Forelimb muscle (tissue), 1 donor: ENCODE results near the gene VEPH1. TPM values are rescaled to one million over a fixed set of nuclear protein-coding genes. Genes with fewer than 3 reads are reported as not detected.
A peak's percentile ranks its signal among the peaks of the same experiment; 100 is the strongest.

Experiments
- DNase-seq: peaks from one replicate; pipeline ENCODE4 v3.0.0-alpha.2; 2013; ENCODE audit warnings: low read depth
- polyA plus RNA-seq: library from polyadenylated mRNA; unstranded; fragments of 120-200 nt; gene quantifications from one replicate; pipeline ENCODE4 v1.2.1, GENCODE V29; 2013; ENCODE audit not compliant: insufficient read length

Gene VEPH1
- polyA plus RNA-seq, 1 donor: 0.63 TPM

DNA sequence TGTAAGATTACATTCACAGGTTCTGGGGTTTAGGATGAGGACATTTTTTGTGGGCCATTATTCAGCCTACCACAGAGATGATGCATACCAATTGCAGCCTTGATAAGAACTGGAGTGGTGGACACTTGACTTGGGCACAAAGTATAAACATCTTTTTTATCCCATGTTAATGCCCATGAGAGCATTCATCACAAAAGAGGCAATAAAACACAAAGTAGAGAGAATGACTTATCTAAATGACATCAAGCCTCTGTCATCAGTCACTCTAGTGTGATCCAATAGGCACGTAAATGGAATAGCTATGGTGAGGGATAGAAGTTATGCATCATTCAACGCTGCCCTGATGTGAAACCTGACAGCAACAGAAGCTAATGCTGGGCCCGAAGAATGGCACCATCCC lies 25.8 kb downstream of the VEPH1 start:
- DNase-seq: no peak

DNA sequence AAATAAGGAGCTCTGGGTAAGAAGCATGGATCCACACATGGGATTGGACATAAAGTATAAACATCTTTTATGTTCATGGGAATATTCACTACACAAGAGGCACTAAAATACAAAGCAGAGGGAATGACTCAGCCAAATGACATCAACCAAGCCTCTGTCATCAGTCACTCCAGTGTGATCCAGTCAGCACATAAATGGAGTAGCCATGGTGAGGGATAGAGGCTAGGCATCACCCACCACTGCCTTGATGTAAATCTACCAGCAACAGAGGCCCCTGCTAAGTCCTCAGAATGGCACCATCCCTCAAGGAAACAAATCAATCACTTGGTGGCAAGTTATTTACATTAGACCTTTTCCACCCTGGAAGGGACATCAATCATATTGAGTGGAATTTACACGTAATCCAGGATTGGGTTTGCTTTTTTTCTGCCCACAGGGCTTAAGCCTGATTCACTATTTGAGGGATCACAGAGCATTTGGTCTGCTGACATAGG lies 27.2 kb downstream of the VEPH1 start:
- DNase-seq: no peak

DNA sequence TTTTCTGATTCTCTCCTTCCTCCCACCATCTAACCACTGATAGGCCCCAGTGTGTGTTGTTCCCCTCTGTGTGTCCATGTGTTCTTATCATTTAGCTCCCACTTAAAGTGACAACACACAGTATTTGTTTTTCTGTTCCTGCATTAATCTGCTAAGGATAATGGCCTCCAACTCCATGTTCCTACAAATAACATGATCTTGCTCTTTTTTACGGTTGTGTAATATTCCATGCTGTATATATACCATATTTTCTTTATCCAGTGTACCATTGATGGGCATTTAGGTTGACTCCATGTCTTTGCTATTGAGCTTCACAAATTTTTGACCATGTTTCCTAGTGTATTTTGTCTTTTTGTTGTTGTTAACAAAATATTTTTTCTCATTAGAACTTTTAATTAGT lies 30.6 kb downstream of the VEPH1 start:
- DNase-seq: no peak

DNA sequence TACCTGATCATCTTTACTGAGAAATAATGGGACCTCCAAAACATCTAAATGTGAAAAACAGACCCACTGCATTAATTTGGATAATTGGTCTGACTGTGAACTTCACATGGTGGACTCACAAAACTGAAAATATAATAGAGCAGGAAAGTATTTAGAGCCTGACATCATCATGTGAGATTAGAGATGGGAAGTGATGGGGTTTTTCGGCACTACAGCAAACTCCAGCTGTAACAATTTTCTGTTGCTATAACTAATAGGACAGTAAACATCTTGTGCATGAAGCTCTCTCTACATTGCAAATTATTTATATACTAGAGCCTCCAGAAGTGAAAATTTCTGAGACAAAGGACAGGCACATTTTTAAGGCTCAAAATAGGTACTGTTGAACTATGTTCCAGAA lies 32.2 kb downstream of the VEPH1 start:
- DNase-seq: no peak

DNA sequence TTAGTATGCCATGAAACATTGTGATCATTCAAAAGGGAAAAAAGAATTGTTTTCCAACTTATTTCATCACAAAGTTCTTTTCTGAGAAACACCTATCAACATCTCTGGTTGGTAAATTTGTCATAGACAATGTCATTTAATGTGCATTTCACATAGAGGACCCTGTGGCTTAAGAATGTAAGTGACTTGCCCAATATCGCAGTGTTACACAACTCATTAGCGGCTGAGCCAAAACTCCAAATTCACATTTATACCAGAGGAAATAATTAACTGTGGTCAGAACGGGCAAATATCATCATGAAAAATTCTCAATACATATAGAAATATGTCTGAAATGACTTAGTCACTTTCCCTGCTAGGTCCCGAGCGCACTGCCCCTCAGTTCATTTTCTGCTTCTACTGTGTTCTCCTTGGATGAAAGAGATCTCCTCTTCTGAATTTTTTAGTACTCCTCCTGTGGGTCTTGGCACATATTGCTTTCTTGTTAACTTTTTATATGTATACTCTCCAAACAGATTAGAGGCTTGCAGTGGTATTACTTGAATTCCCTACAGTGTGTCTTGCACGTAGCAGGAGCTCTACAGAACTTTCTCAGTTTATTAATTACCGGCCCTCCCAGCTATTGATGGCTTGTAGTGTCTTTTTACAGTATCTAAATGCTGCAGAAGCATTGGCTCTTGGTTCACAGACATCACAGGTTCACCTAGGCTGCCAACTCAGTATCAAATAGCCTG lies 33.5 kb downstream of the VEPH1 start:
- DNase-seq: no peak

DNA sequence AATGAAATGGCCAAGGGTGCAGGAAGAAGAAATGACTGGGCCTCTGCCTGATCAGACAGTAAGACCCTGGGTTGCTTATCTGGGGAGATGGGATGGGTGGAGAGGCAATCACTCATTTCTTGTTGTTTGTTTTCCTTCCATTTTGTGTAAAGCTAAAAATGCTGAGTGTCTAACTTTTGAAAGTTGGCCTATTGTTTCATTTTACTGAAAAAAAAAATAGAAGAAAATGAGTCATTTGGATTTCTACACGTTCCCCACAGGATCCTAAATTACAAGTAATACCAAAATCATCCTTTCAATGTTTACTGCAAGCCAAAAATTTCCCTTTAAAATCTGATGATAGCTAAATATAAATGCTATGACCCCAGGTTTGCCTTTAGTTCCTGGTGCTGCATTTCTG lies 36.0 kb downstream of the VEPH1 start:
- no peak for DNase-seq

DNA sequence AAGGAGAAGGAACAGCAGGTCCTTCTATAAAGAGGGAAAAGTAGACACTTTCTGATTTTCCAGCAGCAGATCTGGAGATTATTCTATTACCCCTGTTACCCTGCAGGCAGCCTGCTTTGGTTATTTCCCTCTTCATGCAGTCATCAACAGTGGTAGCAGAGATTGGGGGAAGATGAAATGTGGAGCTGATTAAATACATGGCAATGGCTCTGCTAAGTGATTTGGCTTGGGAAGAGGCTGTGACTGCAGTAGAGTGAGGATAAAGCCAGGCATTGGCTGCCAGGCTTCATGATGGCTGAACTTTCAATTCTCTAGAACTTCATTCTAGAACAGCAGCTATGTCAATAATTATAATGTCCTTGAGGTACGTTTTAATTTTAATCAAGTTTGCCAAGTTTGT lies 37.5 kb downstream of the VEPH1 start:
- no peak for DNase-seq

DNA sequence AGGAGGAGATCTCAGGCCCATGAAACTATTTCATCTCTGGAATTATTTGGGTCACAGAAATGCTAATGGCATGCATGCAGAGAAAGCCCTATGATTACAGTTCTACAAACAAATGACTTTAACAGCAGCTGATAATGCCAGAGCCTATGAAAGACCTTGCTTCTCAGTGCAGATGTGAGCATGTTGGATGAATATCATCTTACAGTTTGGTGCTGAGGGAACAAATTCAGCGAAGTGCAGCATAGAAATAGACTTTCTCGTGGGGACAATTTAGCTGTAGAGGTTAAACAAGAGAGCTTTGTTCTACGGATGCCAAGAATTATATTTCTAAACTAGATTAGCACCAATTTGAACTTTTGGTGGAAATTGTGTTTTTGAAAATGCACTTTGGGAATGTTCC lies 38.9 kb downstream of the VEPH1 start:
- DNase-seq: no peak

DNA sequence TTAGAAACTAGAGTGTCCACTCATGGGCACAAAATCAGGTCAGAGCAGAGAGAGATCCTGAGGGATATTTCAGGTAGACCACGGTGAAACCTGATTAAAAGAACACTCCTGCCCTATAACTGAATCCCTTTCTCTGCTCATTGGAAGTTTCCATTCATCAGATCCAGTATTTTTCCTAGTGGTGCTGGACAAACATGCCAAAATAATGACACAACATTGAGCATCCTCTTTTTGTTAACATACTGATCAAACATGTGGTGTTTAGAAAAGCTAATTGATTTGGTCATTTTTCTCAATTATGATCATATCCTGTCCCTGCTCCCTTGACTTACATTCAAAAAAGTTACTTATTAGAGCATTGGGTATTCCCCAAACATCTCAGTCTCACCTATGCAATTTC lies 39.4 kb downstream of the VEPH1 start:
- no peak for DNase-seq

DNA sequence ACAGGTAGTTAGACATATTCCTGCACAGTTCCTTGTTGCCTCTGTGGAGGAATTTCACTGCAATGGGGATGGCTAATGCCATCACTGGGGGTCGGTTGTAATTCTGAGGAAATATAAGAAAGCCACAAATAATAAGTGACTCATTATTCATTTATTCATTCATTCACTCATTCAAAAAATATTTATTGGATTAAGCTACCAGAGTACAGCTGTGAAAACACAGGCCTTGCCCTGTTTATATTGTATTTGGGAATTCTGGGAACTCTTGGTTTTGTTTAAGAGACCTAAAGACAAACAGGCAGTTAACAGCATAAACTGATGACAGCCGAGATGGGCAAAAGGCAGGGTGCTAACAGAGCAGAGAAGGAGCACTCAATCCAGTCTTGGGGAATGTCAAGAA lies 43.0 kb downstream of the VEPH1 start:
- no peak for DNase-seq

DNA sequence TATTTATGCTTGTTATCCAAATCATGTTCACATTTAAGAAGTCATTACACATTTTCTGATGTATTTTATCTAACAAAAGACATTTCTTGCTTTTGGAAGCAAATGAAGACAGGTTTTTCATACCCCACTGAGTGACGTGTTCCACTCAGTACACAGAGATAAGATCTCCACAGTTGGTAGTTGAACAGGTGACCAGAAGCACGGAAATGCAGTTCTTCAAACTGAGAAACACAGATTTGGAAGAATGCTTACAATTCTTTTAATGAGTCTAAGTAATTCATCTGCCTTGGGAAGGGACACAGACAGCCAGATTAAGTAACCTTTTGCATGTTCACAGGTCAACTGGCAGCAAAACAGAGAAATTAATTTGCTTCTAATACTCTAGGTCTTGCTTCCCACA lies 43.5 kb downstream of the VEPH1 start:
- DNase-seq: no peak

DNA sequence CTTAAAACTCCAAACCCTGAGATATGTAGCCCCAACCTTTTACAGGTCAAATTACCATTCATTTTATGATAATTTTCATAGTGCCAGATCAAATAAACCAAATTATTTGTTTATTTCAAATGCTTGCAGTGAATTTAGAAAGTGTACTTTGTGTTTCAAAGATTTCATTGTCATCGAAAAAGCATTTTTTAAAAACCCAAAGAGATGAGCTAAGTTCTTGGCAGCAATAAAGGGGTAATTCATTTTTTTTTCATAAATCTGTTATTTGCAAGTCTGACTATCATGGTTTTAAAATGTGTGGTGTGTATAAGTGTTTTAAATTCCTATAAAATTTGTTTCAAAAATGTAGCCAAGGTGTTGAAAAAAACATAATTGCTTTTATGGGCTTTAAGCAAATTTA lies 49.4 kb downstream of the VEPH1 start:
- no peak for DNase-seq

DNA sequence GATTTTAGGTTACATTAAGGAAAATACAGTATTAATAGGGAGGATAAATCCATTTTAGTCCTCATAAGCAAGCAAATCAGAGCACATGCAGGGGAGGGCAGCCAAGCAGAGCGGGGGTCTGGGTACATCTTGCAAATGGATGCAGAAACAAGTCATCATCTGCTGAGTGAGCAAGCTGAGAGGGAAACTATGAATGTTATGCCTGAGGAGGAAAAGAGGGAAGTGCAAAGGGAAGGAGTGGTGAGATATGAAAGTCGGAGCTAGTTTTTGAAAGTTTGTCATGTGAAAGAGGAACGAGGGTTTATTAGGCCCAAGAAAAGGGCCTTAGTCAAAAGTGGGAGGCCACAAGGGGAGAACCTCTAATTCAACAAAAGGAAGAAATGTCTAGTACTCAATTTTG lies 51.1 kb downstream of the VEPH1 start:
- no peak for DNase-seq

DNA sequence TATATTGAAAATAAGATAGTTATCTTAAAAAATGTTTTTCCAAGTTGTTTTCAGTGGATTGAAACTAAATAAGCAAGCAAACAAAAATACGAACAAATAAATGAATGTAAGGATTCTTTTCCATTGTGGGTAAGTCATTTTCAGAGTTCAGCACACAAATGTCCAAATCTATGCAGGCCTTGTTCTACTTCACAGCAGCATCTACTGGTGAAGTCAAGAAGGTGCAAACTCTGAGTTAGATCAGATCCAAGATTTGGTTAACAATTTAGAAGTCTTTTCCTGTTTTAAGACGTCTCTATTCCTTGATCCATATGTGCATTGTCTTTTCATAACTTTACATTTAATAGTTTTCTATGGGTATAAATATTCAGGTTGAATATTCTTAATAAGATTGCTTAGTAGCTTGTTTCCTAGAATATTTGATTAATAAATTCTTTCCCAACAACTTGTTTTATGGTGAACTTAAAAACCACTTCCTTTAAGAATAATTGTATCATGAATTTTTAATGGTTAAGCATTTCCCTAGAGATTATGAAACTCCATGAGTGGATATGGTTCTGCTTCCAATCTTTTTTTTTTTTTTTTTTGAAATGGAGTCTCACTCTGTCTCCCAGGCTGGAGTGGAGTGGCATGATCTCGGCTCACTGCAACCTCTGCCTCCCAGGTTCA lies 56.1 kb downstream of the VEPH1 start:
- no peak for DNase-seq

DNA sequence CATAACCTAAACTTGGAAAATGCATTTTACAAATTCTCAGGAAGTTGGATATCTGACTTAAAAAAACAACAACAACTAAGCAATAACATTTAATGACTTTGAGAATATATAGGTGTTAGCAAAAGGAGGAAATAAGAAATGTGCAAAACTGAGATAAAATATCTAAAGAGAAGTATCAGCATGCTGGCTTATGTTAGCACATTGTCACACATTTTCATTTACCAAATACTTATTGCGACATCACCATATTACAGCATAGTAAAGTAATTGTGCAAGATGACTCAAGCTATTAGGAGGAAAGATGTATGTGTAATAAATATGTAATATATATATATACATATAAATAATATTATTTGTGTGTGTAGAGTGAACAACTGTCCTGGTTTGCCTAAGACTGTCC lies 57.4 kb downstream of the VEPH1 start:
- no peak for DNase-seq

DNA sequence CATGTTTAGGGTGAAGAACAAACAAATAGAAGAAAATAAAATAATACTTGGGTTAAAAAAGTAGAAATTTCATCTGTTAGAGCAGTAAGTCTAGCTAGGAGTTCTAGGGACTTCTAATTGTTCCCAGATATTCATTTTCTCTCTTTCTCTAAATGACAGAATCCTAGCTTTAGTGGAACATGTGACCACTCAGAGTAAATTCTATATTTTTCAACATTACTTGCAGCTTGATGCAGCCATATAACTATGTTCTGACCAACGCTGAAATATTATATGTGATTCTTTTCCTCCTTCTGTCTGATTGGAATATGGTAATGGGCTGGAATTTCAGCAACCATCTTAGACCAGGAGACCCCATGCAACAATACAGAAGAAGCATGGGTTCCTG lies 58.4 kb downstream of the VEPH1 start:
- DNase-seq: no peak

DNA sequence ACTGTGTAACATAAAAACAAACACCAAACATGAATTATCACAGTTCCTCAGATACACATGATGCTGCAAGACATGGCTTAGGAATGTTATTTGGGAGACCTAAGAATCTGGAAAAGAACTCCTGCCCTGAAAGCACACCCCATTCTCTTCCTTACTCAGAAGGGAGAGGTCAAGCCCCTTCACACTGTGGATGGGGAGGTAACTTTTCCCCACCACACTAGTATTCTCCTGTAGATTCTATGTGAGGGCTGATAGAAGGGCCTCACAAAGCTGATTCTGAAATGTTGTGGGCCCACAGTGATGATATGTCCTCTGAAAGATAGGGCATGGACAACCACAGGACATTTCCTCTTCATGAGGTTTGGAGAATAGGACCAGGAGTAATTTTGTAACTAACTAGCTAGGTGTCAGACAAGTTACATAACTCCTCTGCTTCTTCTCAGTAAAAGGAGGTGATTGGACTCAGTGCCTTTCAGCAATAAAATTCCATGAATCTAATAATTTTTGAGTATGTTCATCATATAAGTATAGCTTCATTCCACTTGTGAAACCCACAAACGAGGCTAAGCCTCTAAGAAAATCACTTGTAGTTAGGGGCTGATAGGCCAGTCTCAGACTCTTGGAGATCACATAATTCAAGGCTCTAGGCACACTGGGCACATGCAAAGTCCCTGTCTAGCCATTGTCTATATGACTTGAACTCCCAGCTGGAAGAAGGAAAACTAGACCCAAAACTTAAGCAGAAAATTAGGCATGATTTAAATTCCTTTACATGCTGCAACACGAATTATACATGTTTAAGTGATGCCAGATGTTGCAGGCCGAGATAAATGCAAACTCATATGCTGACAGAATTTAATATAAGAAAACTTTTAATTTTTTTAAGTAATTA lies 59.1 kb downstream of the VEPH1 start:
- DNase-seq: no peak

DNA sequence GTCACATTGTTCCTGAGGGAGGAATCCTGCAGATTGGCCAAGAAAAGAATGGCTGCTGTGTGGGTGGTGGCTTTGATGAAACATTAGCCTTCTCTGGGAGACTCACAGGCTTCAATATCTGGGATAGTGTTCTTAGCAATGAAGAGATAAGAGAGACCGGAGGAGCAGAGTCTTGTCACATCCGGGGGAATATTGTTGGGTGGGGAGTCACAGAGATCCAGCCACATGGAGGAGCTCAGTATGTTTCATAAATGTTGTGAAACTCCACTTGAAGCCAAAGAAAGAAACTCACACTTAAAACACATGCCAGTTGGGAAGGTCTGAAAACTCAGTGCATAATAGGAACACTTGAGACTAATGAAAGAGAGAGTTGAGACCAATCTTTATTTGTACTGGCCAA lies 60.5 kb downstream of the VEPH1 start:
- no peak for DNase-seq

DNA sequence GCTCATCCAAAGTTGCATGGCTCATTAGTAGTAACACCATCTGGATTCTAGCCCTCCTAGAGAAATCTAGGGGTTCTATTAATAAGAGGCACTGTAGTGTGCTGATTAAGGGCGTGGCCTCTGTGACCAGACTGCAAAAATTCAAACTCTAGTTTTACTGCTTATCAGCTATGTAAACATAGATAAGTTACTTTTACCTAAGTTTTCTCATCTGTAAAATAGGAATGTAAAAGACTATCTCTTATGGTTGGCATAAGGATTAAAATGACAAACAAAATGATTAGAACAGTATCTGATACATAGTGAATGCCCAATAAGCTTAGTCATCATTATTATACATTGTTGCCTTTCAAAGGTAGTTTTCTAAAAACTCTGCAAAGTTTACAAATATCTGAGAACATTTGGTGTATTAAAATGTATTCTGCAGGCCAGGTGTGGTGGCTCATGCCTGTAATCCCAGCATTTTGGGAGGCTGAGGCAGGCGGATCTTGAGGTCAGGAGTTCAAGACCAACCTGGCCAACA lies 62.1 kb downstream of the VEPH1 start:
- no peak for DNase-seq

DNA sequence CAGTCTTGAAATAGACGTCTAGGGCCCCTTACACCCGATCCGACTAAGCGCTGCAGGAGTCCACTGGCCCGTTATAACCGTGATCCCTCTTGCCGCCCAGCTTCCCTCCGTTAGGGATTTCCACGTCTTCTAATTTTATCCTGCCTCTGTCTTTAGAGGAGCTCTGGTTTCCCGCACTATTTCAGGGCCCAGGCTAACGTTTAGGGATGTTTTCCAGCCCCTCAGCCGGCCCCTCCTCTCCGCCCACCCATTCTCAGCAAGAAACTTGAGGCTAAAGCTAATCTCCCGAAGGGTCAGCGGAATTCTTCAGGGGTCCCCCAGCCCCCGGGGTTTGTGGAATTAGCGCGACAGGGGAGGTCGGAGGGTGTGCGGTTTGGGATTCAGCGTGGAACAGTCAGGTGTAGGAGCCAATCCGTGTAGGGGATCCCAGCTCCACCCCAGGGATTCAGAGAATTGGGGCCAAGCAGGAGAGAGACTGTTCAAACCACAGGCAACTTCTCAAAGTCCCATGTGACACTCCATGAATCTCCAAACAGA lies 65.0 kb downstream of the VEPH1 start:
- DNase-seq: no peak

DNA sequence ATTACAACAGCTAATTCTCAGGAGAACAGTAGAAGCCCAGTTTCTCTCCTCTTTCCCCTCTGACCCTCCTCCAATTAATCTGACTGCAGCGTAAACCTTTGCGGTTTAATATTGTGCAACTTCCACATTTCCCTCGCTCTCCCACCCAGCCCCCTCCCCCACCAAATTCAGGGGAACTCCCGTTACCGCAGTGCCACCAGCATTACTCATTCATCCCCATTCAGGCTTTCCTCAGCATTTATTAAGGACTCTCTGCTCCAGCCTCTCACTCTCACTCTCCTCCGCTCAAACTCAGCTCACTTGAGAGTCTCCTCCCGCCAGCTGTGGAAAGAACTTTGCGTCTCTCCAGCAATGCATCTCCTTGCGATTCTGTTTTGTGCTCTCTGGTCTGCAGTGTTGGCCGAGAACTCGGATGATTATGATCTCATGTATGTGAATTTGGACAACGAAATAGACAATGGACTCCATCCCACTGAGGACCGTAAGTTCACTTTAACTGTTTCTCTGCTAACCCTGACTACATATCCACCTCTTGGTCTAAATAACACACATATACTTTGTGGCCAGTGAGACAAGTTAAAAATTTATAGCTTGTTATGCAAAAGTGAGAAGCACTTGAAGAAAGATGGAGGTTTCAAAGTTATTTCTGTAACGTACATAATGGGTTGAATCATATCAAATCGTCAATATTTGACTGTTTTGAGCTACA lies 66.5 kb downstream of the VEPH1 start, which contains the start of gene PTX3:
Gene PTX3 (plus strand): TSS at position 268 of the 709 bp plus-strand sequence. CDS start 84 bp downstream, at position 352.
- peak; percentile 91 for DNase-seq
